Measurements from ENCODE around the gene AHI1.

DNA sequence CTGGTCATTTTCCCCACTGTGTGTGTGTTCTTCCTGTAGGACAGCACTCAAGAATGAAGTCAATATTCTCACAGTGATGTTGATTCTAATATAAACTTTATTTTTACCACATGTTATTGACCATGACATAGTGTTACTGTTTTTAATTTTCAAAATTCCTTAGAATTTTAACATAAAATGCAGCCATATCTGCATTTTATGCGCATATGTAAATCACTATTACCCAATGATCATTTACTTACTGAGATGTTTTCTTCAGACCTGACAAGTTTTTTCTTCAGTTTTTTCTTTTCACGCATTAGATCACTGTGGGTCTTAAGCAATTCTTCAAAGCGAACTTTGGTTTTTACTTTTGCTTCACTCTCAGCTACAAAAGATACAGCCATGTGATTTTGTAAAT lies 7.2 kb downstream of the AHI1 start:
- TF ChIP-seq CTCF (IDR thresholded peaks at IDR 0.05) (no peak), POLR2AphosphoS5 (IDR thresholded peaks at IDR 0.05) (no peak)
